Measurements from ENCODE around the gene AK1.

AK1 gene

GRCh38 chr9:127920794-127921193, 43.3 kb upstream of the AK1 start:
- TF ChIP-seq CTCF (IDR thresholded peaks at IDR 0.05): no peak

GRCh38 chr9:127919253-127919815, 41.9 kb upstream of the AK1 start:
- no peak for TF ChIP-seq CTCF (IDR thresholded peaks at IDR 0.05)

- no peak for TF ChIP-seq CTCF (IDR thresholded peaks at IDR 0.05)
Measured at GRCh38 chr9:127918183-127919107, 41.0 kb upstream of the AK1 start.

- no peak for TF ChIP-seq CTCF (IDR thresholded peaks at IDR 0.05)
Measured at GRCh38 chr9:127917603-127918002, 40.1 kb upstream of the AK1 start.

- TF ChIP-seq CTCF (IDR thresholded peaks at IDR 0.05): no peak
Measured at GRCh38 chr9:127916720-127917581, 39.5 kb upstream of the AK1 start, which contains the start of gene ST6GALNAC4. ST6GALNAC4 (minus strand) TSS chr9:127917041; CDS start chr9:127916419, 622 bp downstream.

GRCh38 chr9:127915801-127916719, 38.6 kb upstream of the AK1 start:
- no peak for TF ChIP-seq CTCF (IDR thresholded peaks at IDR 0.05)

Measured in LNCAP (cell line).